HCT116 (cell line): ENCODE measurements around the gene FBXL17.

Experiments used
- CEBPB ChIP-seq: IDR thresholded peaks from 2 replicates; pipeline ENCODE4 v1.6.1; 2012; ENCODE audit warnings: low read depth
- EZH2phosphoT487 ChIP-seq: fragments of 200-600 bp; IDR thresholded peaks from 2 replicates; pipeline ENCODE4 v1.6.1; 2018; ENCODE audit warnings: antibody characterized with exemption, borderline replicate concordance
- JUND ChIP-seq: IDR thresholded peaks from 2 replicates; pipeline ENCODE4 v1.6.1; 2012
- POLR2A ChIP-seq: IDR thresholded peaks from 2 replicates; pipeline ENCODE4 v1.7.0; 2011; ENCODE audit warnings: borderline replicate concordance; ENCODE audit not compliant: insufficient read depth, insufficient read length; ENCODE audit errors: extremely low read depth
- POLR2AphosphoS5 ChIP-seq: IDR thresholded peaks from 2 replicates; pipeline ENCODE4 v1.6.1; 2011; ENCODE audit warnings: mild to moderate bottlenecking, low read depth, low read length, moderate library complexity
- RAD21 ChIP-seq: IDR thresholded peaks from 2 replicates; pipeline ENCODE4 v1.6.1; 2012; ENCODE audit warnings: low read depth, mild to moderate bottlenecking
- SIN3A ChIP-seq: IDR thresholded peaks from 2 replicates; pipeline ENCODE4 v1.6.1; 2012; ENCODE audit warnings: low read depth
- TCF7L2 ChIP-seq: IDR thresholded peaks from 2 replicates; pipeline ENCODE4 v1.7.0; 2011; ENCODE audit warnings: borderline replicate concordance, inconsistent platforms; ENCODE audit not compliant: insufficient read depth, insufficient read length; ENCODE audit errors: extremely low read depth
- YY1 ChIP-seq: IDR thresholded peaks from 2 replicates; pipeline ENCODE4 v1.6.1; 2011; ENCODE audit warnings: low read length, low read depth, moderate library complexity, mild to moderate bottlenecking; ENCODE audit not compliant: insufficient replicate concordance; ENCODE audit errors: extremely low read depth
- TF ChIP-seq, protein P1 (sequence below), 3 experiments: fragments of 200-600 bp in 1 of 3; sonication (generic) in 1 of 3; IDR thresholded peaks in 2 of 3; conservative IDR thresholded peaks in 1 of 3; 2 replicates each; pipeline ENCODE4 v1.5.1; 2012 to 2017; ENCODE audit warnings: low read depth in 2 of 3, low read length in 2 of 3, antibody characterized with exemption in 1 of 3, borderline replicate concordance in 1 of 3, control low read depth in 1 of 3, mild to moderate bottlenecking in 1 of 3, mixed read lengths in 1 of 3, mixed run types in 1 of 3, moderate library complexity in 1 of 3; ENCODE audit not compliant: insufficient read depth in 1 of 3
- TF ChIP-seq, protein P2 (sequence below): IDR thresholded peaks from 2 replicates; pipeline ENCODE4 v1.6.1; 2012; ENCODE audit warnings: low read depth
- TF ChIP-seq, protein P3 (sequence below): IDR thresholded peaks from 2 replicates; pipeline ENCODE4 v1.6.1; 2011; ENCODE audit warnings: mild to moderate bottlenecking, low read length, moderate library complexity; ENCODE audit not compliant: insufficient replicate concordance; ENCODE audit errors: extremely low read depth

DNA sequence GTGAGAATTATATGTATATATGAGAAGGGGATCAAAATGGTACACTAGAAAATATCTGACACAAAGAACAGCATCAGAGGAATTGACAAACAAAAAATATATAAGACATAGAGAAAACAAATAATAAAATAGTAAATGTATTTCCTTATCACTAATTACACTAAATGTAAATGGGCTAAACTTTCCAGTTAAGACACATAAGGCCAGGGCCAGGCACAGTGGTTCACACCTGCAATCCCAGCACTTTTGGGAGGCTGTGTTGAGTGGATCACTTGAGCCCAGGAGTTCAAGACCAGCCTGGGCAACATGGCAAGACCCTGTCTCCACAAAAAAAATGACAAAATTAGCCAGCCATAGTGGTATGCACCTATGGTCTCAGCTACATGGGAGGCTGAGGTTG, 8.5 kb downstream of the FBXL17 start:
- TF ChIP-seq, protein P1, sequence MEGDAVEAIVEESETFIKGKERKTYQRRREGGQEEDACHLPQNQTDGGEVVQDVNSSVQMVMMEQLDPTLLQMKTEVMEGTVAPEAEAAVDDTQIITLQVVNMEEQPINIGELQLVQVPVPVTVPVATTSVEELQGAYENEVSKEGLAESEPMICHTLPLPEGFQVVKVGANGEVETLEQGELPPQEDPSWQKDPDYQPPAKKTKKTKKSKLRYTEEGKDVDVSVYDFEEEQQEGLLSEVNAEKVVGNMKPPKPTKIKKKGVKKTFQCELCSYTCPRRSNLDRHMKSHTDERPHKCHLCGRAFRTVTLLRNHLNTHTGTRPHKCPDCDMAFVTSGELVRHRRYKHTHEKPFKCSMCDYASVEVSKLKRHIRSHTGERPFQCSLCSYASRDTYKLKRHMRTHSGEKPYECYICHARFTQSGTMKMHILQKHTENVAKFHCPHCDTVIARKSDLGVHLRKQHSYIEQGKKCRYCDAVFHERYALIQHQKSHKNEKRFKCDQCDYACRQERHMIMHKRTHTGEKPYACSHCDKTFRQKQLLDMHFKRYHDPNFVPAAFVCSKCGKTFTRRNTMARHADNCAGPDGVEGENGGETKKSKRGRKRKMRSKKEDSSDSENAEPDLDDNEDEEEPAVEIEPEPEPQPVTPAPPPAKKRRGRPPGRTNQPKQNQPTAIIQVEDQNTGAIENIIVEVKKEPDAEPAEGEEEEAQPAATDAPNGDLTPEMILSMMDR (IDR thresholded peaks at IDR 0.05 in 2 of 3, conservative IDR thresholded peaks at IDR 0.05 in 1 of 3; ENCODE audit: borderline replicate concordance in 1 of 3, insufficient read depth in 1 of 3, low read depth in 2 of 3, low read length in 2 of 3), result no peak
- no peak for TF ChIP-seq TCF7L2
- no peak for TF ChIP-seq EZH2phosphoT487
- no peak for TF ChIP-seq JUND
- no peak for TF ChIP-seq CEBPB
- TF ChIP-seq POLR2A, result no peak
- no peak for TF ChIP-seq SIN3A
- TF ChIP-seq RAD21, result no peak
- no peak for TF ChIP-seq YY1
- TF ChIP-seq, protein P2, sequence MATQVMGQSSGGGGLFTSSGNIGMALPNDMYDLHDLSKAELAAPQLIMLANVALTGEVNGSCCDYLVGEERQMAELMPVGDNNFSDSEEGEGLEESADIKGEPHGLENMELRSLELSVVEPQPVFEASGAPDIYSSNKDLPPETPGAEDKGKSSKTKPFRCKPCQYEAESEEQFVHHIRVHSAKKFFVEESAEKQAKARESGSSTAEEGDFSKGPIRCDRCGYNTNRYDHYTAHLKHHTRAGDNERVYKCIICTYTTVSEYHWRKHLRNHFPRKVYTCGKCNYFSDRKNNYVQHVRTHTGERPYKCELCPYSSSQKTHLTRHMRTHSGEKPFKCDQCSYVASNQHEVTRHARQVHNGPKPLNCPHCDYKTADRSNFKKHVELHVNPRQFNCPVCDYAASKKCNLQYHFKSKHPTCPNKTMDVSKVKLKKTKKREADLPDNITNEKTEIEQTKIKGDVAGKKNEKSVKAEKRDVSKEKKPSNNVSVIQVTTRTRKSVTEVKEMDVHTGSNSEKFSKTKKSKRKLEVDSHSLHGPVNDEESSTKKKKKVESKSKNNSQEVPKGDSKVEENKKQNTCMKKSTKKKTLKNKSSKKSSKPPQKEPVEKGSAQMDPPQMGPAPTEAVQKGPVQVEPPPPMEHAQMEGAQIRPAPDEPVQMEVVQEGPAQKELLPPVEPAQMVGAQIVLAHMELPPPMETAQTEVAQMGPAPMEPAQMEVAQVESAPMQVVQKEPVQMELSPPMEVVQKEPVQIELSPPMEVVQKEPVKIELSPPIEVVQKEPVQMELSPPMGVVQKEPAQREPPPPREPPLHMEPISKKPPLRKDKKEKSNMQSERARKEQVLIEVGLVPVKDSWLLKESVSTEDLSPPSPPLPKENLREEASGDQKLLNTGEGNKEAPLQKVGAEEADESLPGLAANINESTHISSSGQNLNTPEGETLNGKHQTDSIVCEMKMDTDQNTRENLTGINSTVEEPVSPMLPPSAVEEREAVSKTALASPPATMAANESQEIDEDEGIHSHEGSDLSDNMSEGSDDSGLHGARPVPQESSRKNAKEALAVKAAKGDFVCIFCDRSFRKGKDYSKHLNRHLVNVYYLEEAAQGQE, result no peak
- TF ChIP-seq POLR2AphosphoS5, result no peak
- TF ChIP-seq, protein P3, sequence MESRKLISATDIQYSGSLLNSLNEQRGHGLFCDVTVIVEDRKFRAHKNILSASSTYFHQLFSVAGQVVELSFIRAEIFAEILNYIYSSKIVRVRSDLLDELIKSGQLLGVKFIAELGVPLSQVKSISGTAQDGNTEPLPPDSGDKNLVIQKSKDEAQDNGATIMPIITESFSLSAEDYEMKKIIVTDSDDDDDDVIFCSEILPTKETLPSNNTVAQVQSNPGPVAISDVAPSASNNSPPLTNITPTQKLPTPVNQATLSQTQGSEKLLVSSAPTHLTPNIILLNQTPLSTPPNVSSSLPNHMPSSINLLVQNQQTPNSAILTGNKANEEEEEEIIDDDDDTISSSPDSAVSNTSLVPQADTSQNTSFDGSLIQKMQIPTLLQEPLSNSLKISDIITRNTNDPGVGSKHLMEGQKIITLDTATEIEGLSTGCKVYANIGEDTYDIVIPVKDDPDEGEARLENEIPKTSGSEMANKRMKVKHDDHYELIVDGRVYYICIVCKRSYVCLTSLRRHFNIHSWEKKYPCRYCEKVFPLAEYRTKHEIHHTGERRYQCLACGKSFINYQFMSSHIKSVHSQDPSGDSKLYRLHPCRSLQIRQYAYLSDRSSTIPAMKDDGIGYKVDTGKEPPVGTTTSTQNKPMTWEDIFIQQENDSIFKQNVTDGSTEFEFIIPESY, result no peak
